ENCODE data around the gene VAT1L. TPM values are rescaled to one million over a fixed set of nuclear protein-coding genes. Genes with fewer than 3 reads are reported as not detected.

The VAT1L gene
- total and polyA plus RNA-seq, 10 of the 15 experiments (the other 5 are each of a cell fraction or from before 2014, with no cell fraction given), result 0.06 to 0.18 (median 0.10) TPM; not detected in 5

DNA sequence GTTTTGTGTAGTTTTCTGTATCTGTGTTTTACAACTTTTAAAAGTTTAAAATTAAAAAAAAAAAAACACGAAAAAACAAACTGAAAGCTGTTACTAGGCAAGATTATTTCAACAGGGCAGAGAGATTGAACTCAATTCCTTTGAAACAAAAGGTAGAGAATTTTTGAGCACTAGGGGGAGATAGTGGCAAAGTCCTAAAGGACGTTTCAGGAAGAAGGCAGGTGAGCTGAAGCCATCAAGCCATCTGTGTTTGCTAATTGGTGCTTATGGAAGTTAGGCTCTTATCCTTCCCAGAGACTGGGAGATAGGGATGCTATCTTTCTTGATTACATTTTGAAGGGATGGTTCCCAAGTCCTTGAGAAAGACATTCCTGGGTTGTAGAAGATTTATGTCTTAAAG is 163.4 kb downstream of the VAT1L start (continued):
- no peak for TF ChIP-seq PML (IDR thresholded peaks at IDR 0.05; ENCODE audit: low read length)
- no peak for TF ChIP-seq ZSCAN29 (IDR thresholded peaks at IDR 0.05)
- no peak for TF ChIP-seq GATAD2B (conservative IDR thresholded peaks at IDR 0.05; ENCODE audit: low read depth)
- TF ChIP-seq, protein P1, sequence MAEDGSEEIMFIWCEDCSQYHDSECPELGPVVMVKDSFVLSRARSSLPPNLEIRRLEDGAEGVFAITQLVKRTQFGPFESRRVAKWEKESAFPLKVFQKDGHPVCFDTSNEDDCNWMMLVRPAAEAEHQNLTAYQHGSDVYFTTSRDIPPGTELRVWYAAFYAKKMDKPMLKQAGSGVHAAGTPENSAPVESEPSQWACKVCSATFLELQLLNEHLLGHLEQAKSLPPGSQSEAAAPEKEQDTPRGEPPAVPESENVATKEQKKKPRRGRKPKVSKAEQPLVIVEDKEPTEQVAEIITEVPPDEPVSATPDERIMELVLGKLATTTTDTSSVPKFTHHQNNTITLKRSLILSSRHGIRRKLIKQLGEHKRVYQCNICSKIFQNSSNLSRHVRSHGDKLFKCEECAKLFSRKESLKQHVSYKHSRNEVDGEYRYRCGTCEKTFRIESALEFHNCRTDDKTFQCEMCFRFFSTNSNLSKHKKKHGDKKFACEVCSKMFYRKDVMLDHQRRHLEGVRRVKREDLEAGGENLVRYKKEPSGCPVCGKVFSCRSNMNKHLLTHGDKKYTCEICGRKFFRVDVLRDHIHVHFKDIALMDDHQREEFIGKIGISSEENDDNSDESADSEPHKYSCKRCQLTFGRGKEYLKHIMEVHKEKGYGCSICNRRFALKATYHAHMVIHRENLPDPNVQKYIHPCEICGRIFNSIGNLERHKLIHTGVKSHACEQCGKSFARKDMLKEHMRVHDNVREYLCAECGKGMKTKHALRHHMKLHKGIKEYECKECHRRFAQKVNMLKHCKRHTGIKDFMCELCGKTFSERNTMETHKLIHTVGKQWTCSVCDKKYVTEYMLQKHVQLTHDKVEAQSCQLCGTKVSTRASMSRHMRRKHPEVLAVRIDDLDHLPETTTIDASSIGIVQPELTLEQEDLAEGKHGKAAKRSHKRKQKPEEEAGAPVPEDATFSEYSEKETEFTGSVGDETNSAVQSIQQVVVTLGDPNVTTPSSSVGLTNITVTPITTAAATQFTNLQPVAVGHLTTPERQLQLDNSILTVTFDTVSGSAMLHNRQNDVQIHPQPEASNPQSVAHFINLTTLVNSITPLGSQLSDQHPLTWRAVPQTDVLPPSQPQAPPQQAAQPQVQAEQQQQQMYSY (CRISPR knock-in tag; IDR thresholded peaks at IDR 0.05), result no peak
- TF ChIP-seq MYB (IDR thresholded peaks at IDR 0.05; ENCODE audit: borderline replicate concordance, low read depth, low read length), result no peak
- TF ChIP-seq, protein P2, sequence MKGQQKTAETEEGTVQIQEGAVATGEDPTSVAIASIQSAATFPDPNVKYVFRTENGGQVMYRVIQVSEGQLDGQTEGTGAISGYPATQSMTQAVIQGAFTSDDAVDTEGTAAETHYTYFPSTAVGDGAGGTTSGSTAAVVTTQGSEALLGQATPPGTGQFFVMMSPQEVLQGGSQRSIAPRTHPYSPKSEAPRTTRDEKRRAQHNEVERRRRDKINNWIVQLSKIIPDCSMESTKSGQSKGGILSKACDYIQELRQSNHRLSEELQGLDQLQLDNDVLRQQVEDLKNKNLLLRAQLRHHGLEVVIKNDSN (IDR thresholded peaks at IDR 0.05; ENCODE audit: borderline replicate concordance, extremely low read length, insufficient read depth, low read depth, low read length), result no peak
- TF ChIP-seq, protein P3, sequence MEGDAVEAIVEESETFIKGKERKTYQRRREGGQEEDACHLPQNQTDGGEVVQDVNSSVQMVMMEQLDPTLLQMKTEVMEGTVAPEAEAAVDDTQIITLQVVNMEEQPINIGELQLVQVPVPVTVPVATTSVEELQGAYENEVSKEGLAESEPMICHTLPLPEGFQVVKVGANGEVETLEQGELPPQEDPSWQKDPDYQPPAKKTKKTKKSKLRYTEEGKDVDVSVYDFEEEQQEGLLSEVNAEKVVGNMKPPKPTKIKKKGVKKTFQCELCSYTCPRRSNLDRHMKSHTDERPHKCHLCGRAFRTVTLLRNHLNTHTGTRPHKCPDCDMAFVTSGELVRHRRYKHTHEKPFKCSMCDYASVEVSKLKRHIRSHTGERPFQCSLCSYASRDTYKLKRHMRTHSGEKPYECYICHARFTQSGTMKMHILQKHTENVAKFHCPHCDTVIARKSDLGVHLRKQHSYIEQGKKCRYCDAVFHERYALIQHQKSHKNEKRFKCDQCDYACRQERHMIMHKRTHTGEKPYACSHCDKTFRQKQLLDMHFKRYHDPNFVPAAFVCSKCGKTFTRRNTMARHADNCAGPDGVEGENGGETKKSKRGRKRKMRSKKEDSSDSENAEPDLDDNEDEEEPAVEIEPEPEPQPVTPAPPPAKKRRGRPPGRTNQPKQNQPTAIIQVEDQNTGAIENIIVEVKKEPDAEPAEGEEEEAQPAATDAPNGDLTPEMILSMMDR (IDR thresholded peaks at IDR 0.05 in 2 of 3, conservative IDR thresholded peaks at IDR 0.05 in 1 of 3; ENCODE audit: control insufficient read depth in 2 of 3, extremely low read depth in 1 of 3, insufficient read depth in 1 of 3, low read depth in 3 of 3, low read length in 3 of 3), result peak; percentile 55 to 57 (median 56); a peak in 4 of 6 replicates
- no peak for TF ChIP-seq CBFB (IDR thresholded peaks at IDR 0.05; ENCODE audit: low read depth)
- TF ChIP-seq, protein P4, sequence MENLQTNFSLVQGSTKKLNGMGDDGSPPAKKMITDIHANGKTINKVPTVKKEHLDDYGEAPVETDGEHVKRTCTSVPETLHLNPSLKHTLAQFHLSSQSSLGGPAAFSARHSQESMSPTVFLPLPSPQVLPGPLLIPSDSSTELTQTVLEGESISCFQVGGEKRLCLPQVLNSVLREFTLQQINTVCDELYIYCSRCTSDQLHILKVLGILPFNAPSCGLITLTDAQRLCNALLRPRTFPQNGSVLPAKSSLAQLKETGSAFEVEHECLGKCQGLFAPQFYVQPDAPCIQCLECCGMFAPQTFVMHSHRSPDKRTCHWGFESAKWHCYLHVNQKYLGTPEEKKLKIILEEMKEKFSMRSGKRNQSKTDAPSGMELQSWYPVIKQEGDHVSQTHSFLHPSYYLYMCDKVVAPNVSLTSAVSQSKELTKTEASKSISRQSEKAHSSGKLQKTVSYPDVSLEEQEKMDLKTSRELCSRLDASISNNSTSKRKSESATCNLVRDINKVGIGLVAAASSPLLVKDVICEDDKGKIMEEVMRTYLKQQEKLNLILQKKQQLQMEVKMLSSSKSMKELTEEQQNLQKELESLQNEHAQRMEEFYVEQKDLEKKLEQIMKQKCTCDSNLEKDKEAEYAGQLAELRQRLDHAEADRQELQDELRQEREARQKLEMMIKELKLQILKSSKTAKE (IDR thresholded peaks at IDR 0.05; ENCODE audit: low read depth, poor library complexity, severe bottlenecking), result no peak
- no peak for TF ChIP-seq FOS (IDR thresholded peaks at IDR 0.05; ENCODE audit: borderline replicate concordance, extremely low read depth, insufficient read length)
